RWPE2 (cell line): ENCODE measurements around the gene HDAC6.

ENCODE experiments used
- ATAC-seq: fragments of 200-7000 bp; cut with Tn5 transposase; 3 replicates; pipeline ENCODE4 v1.9.1; 2021; ENCODE audit warnings: low read depth
- DNase-seq: peaks from one replicate; pipeline ENCODE4 v3.0.0-alpha.2; 2020; ENCODE audit warnings: low spot score
- H3K27ac ChIP-seq: fragments of 450-650 bp; 2 replicates; pipeline ENCODE4 v1.5.1; 2017; ENCODE audit warnings: mild to moderate bottlenecking; ENCODE audit not compliant: poor library complexity, severe bottlenecking
- H3K27me3 ChIP-seq: fragments of 250-450 bp; sonication (Bioruptor Pico); 2 replicates; pipeline ENCODE4 v1.5.1; 2021; ENCODE audit warnings: mild to moderate bottlenecking, moderate library complexity; ENCODE audit not compliant: insufficient read depth, poor library complexity, severe bottlenecking
- H3K36me3 ChIP-seq: fragments of 250-450 bp; sonication (Bioruptor Pico); 2 replicates; pipeline ENCODE4 v1.5.1; 2020; ENCODE audit warnings: low read depth, mild to moderate bottlenecking, moderate library complexity
- H3K4me1 ChIP-seq: fragments of 250-450 bp; sonication (Bioruptor Pico); 2 replicates; pipeline ENCODE4 v1.5.1; 2021; ENCODE audit warnings: mild to moderate bottlenecking, moderate library complexity; ENCODE audit not compliant: insufficient read depth, poor library complexity, severe bottlenecking
- H3K4me3 ChIP-seq: fragments of 250-450 bp; sonication (Bioruptor Pico); 2 replicates; pipeline ENCODE4 v1.5.1; 2021; ENCODE audit warnings: mild to moderate bottlenecking, moderate library complexity; ENCODE audit not compliant: severe bottlenecking
- H3K9me3 ChIP-seq: fragments of 250-450 bp; sonication (Bioruptor Pico); 2 replicates; pipeline ENCODE4 v1.5.1; 2021; ENCODE audit warnings: mild to moderate bottlenecking, moderate library complexity; ENCODE audit not compliant: severe bottlenecking
- TF ChIP-seq, protein P1 (sequence below): fragments of 450-650 bp; IDR thresholded peaks from one replicate; pipeline ENCODE4 v1.5.1; 2017; ENCODE audit warnings: mild to moderate bottlenecking, moderate library complexity; ENCODE audit not compliant: poor library complexity, severe bottlenecking

The HDAC6 gene

DNA sequence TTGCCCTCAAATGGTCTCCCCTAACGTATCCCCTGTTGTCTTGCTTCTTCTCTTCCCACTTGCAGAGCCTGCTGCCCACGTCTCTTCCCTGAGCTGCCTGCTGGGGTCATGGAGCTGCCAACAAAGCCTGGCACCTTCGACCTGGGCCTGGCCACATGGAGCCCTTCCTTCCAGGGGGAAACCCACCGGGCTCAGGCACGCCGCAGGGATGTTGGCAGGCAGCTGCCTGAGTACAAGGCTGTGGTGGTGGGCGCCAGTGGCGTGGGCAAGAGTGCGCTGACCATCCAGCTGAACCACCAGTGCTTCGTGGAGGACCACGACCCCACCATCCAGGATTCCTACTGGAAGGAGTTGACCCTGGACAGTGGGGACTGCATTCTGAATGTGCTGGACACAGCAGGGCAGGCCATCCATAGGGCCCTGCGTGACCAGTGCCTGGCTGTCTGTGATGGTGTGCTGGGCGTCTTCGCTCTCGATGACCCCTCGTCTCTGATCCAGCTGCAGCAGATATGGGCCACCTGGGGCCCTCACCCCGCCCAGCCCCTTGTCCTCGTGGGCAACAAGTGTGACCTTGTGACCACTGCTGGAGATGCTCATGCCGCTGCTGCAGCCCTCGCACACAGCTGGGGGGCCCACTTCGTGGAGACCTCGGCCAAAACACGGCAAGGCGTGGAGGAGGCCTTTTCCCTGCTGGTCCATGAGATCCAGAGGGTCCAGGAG is 27.3 kb downstream of the HDAC6 start:
- ATAC-seq (no peak), DNase-seq (no peak)
- TF ChIP-seq, protein P1, sequence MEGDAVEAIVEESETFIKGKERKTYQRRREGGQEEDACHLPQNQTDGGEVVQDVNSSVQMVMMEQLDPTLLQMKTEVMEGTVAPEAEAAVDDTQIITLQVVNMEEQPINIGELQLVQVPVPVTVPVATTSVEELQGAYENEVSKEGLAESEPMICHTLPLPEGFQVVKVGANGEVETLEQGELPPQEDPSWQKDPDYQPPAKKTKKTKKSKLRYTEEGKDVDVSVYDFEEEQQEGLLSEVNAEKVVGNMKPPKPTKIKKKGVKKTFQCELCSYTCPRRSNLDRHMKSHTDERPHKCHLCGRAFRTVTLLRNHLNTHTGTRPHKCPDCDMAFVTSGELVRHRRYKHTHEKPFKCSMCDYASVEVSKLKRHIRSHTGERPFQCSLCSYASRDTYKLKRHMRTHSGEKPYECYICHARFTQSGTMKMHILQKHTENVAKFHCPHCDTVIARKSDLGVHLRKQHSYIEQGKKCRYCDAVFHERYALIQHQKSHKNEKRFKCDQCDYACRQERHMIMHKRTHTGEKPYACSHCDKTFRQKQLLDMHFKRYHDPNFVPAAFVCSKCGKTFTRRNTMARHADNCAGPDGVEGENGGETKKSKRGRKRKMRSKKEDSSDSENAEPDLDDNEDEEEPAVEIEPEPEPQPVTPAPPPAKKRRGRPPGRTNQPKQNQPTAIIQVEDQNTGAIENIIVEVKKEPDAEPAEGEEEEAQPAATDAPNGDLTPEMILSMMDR: no peak
- no peak overlapping the region for H3K4me3 ChIP-seq
- no peaks in the 10 kb centered on the region for H3K9me3 ChIP-seq
- H3K27me3 ChIP-seq: no peaks in the 10 kb centered on the region
- H3K27ac ChIP-seq: no peak overlapping the region
- no peaks in the 10 kb centered on the region for H3K36me3 ChIP-seq
- no peaks in the 10 kb centered on the region for H3K4me1 ChIP-seq

DNA sequence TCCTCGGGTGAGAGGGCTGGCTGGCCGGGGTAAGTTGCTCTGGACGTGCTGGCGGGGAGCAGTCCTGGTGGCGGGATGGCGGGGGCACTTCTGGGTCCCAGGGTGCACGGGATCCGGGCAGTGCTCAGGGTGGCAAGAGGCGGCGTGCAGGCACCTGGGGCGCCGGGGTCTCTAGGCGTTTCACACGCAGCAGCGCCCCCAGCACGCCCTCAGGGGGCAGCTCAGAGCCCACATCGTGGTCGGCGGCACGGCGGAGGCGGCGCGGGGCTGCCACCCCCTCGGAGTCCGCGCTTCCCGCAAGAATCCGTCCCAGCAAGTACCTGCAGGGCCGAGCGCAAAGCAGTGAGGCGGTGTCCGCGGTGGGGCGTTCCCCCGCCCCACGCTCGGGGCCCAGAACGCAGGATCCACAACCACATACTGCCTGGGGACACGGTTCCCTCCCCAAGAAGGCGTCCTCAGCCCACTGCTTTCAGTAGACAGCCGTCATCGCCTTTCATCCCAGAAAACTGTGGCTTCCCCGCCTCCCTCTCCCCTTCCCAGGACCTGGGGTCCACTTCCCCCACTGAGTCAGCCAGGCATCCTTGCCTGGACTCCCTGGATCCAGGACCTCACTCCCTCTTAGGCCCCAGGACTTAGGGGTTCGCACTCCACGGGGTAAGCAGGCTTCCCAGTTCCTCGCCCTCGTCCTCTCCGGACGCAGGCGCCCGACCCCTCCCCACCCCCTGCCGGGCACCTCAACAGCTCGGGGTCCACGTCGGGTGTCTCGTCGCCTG is 29.5 kb downstream of the HDAC6 start:
- no peaks in the 10 kb centered on the region for H3K36me3 ChIP-seq
- ATAC-seq: no peak
- H3K27me3 ChIP-seq: no peaks in the 10 kb centered on the region
- no peak for DNase-seq
- H3K9me3 ChIP-seq: no peaks in the 10 kb centered on the region
- TF ChIP-seq, protein P1: no peak
- no peaks in the 10 kb centered on the region for H3K4me1 ChIP-seq
- no peak overlapping the region for H3K4me3 ChIP-seq
- H3K27ac ChIP-seq: no peak overlapping the region

DNA sequence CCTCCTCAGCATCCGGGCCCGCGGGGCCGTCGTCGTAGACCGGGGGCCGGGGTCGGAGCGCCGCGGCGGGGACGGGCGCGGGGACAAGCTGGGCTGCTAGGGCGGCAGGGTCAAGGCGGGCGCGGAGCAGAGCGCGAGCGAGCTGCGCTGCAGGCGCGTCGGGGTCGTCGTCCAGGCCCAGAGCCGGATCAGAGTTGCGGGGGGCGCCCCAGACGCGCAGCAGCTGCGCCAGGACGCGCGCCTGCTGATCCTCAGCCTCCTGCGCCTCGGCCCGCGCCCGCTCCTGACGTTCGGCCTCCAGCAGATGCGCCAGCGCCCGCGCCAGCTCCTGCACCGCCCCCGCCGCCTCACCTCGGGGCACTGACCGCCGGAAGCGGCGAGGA is 30.0 kb downstream of the HDAC6 start:
- no peaks in the 10 kb centered on the region for H3K27me3 ChIP-seq
- H3K9me3 ChIP-seq: no peaks in the 10 kb centered on the region
- TF ChIP-seq, protein P1: no peak
- H3K36me3 ChIP-seq: no peaks in the 10 kb centered on the region
- H3K27ac ChIP-seq: no peak overlapping the region
- no peak overlapping the region for H3K4me3 ChIP-seq
- DNase-seq (no peak), ATAC-seq (no peak)
- no peaks in the 10 kb centered on the region for H3K4me1 ChIP-seq

DNA sequence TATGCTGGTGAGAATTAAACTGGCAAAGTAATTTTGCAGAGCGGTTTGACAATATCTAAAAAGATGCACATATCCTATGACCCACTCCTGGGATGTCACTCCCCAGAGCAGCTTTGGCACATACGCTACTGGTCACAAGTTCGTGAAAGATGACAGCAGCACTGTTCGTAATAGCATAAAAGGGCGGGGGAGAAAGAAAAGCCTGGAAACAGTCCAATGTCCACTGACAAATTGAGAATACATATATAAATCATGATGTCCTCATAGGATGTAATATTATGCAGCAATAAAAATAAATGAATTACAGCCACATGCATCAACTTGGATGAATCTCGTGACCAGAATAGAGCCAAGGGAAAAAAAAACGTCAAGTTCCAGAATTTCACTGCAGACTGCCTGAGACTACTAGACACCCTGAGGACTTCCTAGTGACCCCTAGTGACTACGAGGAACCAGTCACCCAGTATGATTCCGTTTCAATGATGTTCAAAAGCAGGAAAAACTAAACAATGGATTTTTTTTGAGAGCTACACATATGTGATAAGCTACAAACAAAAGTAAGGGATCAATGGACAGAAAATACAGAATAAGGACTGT is 31.8 kb downstream of the HDAC6 start:
- no peaks in the 10 kb centered on the region for H3K9me3 ChIP-seq
- no peaks in the 10 kb centered on the region for H3K27me3 ChIP-seq
- ATAC-seq: no peak
- no peaks in the 10 kb centered on the region for H3K36me3 ChIP-seq
- no peak overlapping the region for H3K27ac ChIP-seq
- no peak overlapping the region for H3K4me3 ChIP-seq
- no peaks in the 10 kb centered on the region for H3K4me1 ChIP-seq
- DNase-seq: no peak
- TF ChIP-seq, protein P1: no peak
